BJ (cell line): ENCODE results near the gene PTPRM. TPM values are rescaled to one million over a fixed set of nuclear protein-coding genes. Genes with fewer than 3 reads are reported as not detected.

Source experiments
- CTCF ChIA-PET: fragments of 350-600 bp; formaldehyde crosslinking; extraction: SDS; loops from one replicate; lab custom pipeline; 2021; ENCODE audit warnings: antibody characterized with exemption, inconsistent platforms; lab: Yijun Ruan, JAX
- POLR2A ChIA-PET: fragments of 300-600 bp; sonication (Branson Sonifier 250); formaldehyde crosslinking; extraction: SDS; loops from one replicate; lab custom pipeline; 2021; ENCODE audit warnings: antibody characterized with exemption; lab: Charles Lee
- DNase-seq: peaks from one replicate; pipeline ENCODE4 v3.0.0-alpha.2; 2011; ENCODE audit warnings: low read depth
- H3K27me3 ChIP-seq: 2 replicates; pipeline ENCODE4 v1.6.0; 2011; ENCODE audit warnings: low read length; ENCODE audit not compliant: control insufficient read depth, insufficient read depth
- H3K36me3 ChIP-seq: 2 replicates; pipeline ENCODE4 v1.5.1; 2011; ENCODE audit warnings: low read length; ENCODE audit not compliant: control insufficient read depth, insufficient read depth
- H3K4me3 ChIP-seq: 2 replicates; pipeline ENCODE4 v1.5.1; 2011; ENCODE audit warnings: low read depth, mild to moderate bottlenecking, control low read depth, low read length
- polyA plus RNA-seq: library from polyadenylated mRNA; depleted of rRNA; stranded (reverse); fragments of >200 nt; gene quantifications from 2 replicates; pipeline ENCODE4 v1.2.3, GENCODE V29; 2011
- TF ChIP-seq, protein P1 (sequence below): IDR thresholded peaks from 2 replicates; pipeline ENCODE4 v1.5.1; 2011; ENCODE audit warnings: low read depth, mild to moderate bottlenecking, control low read depth, inconsistent platforms, low read length, moderate library complexity; ENCODE audit not compliant: insufficient read depth

Gene PTPRM
- polyA plus RNA-seq, 1 experiment: 149 TPM

DNA sequence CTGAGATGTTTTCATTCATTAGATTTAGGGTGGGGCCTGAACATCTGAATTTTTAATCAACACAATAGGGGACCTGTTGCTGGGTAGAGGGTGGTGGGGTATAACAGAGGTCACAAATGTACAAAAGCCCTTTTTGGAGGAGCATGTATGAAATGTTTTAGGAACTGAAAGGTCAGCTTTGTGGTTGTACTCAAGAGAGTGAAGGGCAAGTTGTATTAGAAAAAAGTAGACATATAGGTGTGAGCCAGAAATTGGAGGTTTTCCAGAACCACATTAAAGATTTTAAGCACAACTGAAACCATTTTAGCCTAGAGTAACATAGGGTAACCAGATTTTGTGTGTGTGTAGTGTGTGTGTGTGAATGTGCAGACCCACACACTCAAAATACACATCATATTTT is 62.3 kb downstream of the PTPRM start:
- TF ChIP-seq, protein P1, sequence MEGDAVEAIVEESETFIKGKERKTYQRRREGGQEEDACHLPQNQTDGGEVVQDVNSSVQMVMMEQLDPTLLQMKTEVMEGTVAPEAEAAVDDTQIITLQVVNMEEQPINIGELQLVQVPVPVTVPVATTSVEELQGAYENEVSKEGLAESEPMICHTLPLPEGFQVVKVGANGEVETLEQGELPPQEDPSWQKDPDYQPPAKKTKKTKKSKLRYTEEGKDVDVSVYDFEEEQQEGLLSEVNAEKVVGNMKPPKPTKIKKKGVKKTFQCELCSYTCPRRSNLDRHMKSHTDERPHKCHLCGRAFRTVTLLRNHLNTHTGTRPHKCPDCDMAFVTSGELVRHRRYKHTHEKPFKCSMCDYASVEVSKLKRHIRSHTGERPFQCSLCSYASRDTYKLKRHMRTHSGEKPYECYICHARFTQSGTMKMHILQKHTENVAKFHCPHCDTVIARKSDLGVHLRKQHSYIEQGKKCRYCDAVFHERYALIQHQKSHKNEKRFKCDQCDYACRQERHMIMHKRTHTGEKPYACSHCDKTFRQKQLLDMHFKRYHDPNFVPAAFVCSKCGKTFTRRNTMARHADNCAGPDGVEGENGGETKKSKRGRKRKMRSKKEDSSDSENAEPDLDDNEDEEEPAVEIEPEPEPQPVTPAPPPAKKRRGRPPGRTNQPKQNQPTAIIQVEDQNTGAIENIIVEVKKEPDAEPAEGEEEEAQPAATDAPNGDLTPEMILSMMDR: no peak
- no peak for DNase-seq
- ChIA-PET CTCF (no interaction called here), POLR2A (no interaction called here)
- Histone ChIP-seq H3K27me3 (no peaks in the 10 kb centered on the region), H3K4me3 (no peak overlapping the region), H3K36me3 (no peaks in the 10 kb centered on the region)

DNA sequence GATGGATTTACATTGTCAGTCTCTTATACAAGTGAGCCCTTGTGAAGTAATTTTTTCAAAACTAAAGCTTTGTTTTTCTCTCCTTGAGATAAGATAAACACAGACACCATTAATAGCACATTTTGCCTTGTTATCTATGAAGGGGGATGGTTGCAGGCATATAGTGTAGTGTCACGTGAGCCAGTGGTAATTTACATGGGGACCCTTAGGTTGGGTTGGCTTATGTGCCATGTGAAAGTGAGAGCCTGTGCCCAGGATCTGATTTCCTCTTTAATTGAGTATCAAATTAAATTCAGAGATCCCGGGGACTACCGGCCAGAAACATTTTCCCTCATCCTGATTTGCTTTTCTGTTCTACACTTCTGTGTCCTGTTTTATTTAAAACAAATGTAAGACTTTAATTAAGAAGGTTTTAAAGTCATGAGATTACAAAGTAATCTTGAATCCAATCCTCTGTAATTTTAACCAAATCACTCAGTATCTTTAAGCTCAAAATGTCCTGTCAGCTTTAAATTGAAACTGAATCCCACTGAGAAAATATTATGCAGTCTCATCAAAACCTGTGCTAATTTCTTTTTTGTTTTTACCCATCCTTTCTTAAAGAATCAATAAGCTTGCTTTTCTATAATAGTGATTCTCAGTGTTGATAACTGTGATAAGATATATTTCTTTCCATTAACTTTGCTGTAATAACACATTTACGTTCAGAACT is 63.8 kb downstream of the PTPRM start:
- TF ChIP-seq, protein P1: no peak
- POLR2A ChIA-PET: interaction anchor here (0.6 kb wide), 1 partner anchor 64 kb away, joined by 4 read pairs; the partner anchor contains the start of gene PTPRM
- DNase-seq: no peak
- Histone ChIP-seq H3K4me3 (no peak overlapping the region), H3K36me3 (no peaks in the 10 kb centered on the region), H3K27me3 (no peaks in the 10 kb centered on the region)
- CTCF ChIA-PET: no interaction called here

DNA sequence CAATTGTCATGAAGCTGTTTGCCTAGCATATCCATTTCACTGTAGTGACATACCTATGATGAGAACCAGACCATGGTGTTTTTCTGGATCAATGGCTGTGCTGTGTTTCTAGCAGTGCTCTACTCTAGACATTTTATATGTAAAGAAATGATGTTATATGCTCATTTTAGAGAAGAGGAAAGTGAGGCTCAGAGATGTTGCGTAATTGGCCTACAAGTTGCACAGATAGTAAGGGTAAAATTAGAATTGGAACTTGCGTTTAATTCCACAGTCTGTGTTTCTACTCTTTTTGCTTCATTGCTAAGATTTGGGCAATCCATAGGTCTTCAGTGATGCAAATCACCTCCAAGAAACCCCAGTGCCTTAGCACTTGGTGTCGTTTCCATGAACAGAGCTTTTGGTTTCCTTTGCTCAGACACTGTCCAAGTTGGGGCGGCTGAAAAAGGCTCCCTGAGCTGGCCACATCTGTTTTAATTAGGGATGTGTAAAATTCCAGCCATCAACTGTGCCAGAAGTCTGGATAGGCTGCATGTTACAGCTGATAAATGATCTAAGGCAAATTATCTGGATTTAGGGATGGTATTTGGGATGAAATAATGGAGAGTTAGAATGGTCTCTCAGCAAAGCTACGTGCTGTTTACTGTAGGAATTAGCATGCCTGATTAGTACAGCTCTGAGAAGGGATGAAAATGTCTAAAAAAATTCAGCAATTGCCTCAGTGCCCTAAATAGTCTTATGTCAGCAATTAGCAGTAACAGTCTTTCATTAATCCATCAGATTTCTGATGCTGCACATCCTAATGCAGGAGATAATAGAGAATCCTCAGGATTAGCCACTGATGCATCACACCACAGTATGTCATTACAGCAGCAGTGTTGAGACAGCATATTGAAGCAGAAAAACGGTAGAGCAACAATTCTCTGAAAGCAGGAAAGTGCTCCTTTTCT is 65.3 kb downstream of the PTPRM start:
- no peak for DNase-seq
- no peaks in the 10 kb centered on the region for H3K27me3 ChIP-seq
- POLR2A ChIA-PET: no interaction called here
- CTCF ChIA-PET: no interaction called here
- no peaks in the 10 kb centered on the region for H3K36me3 ChIP-seq
- TF ChIP-seq, protein P1: no peak
- no peak overlapping the region for H3K4me3 ChIP-seq

DNA sequence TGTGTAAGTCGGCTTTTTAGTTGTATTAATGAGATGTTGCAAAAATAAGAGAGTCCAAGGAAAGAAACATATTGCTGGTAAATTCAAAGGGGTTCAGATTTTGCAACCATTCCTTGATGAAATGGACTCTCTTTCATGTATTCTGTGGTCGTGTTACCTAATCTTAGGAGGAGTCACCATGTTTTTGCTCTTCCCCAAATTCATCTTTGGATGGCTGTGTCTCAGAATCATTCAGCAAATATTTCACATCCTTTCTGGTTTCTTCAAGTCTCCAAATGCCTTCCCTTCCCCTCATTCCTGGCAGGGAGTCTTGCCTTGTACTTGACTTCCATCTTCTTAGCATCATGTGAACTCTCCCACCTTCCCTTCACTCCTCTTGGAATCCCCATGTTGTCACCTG is 66.1 kb downstream of the PTPRM start:
- DNase-seq: no peak
- ChIA-PET CTCF (no interaction called here), POLR2A (no interaction called here)
- no peaks in the 10 kb centered on the region for H3K27me3 ChIP-seq
- H3K4me3 ChIP-seq: no peak overlapping the region
- no peaks in the 10 kb centered on the region for H3K36me3 ChIP-seq
- TF ChIP-seq, protein P1: no peak

DNA sequence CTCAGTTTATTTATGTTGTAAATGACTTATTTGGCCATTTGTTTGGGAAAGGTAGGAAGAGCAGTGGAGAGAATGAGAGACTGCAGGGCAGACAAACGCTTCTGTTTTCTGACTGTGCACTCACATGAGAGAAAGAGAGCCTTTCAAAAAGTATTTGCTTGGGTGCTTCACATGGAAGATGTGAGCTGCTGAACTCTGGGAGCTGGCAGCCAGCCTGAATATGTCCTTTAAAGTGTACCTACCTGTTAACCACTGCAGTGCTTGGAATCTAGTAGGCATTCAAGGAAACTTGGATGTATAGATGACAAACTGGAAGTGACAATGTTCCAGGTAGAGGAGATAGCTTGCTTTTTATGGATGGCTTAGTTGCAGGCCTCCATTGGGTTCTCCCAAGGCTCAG is 68.8 kb downstream of the PTPRM start:
- H3K36me3 ChIP-seq: no peaks in the 10 kb centered on the region
- DNase-seq: no peak
- H3K27me3 ChIP-seq: no peaks in the 10 kb centered on the region
- CTCF ChIA-PET: interaction anchor here (1.2 kb wide), 1 partner anchor 15 kb away, joined by 3 read pairs; no protein-coding TSS in a partner anchor
- TF ChIP-seq, protein P1: no peak
- POLR2A ChIA-PET: no interaction called here
- no peak overlapping the region for H3K4me3 ChIP-seq
